HG03442 (cell line): ENCODE measurements around the gene CHRNA4.

Experiments used
- ATAC-seq: cut with Tn5 transposase; IDR thresholded peaks from one replicate; pipeline ENCODE4 v1.9.1; 2021; ENCODE audit warnings: mild to moderate bottlenecking, moderate library complexity; ENCODE audit not compliant: unreplicated experiment

Gene CHRNA4

GRCh38 chr20:63322146-63322932 is 38.8 kb downstream of the CHRNA4 start:
- ATAC-seq: no peak

- no peak for ATAC-seq
Observed at GRCh38 chr20:63321148-63321831, 39.9 kb downstream of the CHRNA4 start.

- no peak for ATAC-seq
Observed at GRCh38 chr20:63320616-63321147, 40.5 kb downstream of the CHRNA4 start.

GRCh38 chr20:63320041-63320511 is 41.1 kb downstream of the CHRNA4 start:
- ATAC-seq: no peak

GRCh38 chr20:63319164-63320040 is 41.7 kb downstream of the CHRNA4 start:
- ATAC-seq: no peak

- no peak for ATAC-seq
Observed at GRCh38 chr20:63318391-63319163, 42.6 kb downstream of the CHRNA4 start.

GRCh38 chr20:63317601-63318291 is 43.4 kb downstream of the CHRNA4 start:
- ATAC-seq: no peak

GRCh38 chr20:63317061-63317460 is 44.1 kb downstream of the CHRNA4 start:
- ATAC-seq: no peak

GRCh38 chr20:63316502-63316921 is 44.6 kb downstream of the CHRNA4 start:
- no peak for ATAC-seq

GRCh38 chr20:63315731-63316491 is 45.2 kb downstream of the CHRNA4 start:
- no peak for ATAC-seq

- no peak for ATAC-seq
Observed at GRCh38 chr20:63315240-63315689, 45.9 kb downstream of the CHRNA4 start.

- no peak for ATAC-seq
Observed at GRCh38 chr20:63314566-63315239, 46.4 kb downstream of the CHRNA4 start.

- ATAC-seq: no peak
Observed at GRCh38 chr20:63314015-63314471, 47.1 kb downstream of the CHRNA4 start.

GRCh38 chr20:63313349-63314014 is 47.7 kb downstream of the CHRNA4 start:
- ATAC-seq: no peak

GRCh38 chr20:63312690-63313348 is 48.3 kb downstream of the CHRNA4 start:
- no peak for ATAC-seq

GRCh38 chr20:63312273-63312672 is 48.9 kb downstream of the CHRNA4 start:
- ATAC-seq: no peak

GRCh38 chr20:63311833-63312243 is 49.3 kb downstream of the CHRNA4 start:
- ATAC-seq: no peak
